GM19463 (cell line): ENCODE results near the gene PACS1.
"Not testable (repeated sequence)": the region's sequence is repeated elsewhere in the genome, so short reads cannot be mapped to it uniquely, and the experiment has no call there.

Experiments
- ATAC-seq: cut with Tn5 transposase; IDR thresholded peaks from one replicate; pipeline ENCODE4 v1.9.1; 2021; ENCODE audit warnings: mild to moderate bottlenecking, moderate library complexity; ENCODE audit not compliant: unreplicated experiment

PACS1 gene

DNA sequence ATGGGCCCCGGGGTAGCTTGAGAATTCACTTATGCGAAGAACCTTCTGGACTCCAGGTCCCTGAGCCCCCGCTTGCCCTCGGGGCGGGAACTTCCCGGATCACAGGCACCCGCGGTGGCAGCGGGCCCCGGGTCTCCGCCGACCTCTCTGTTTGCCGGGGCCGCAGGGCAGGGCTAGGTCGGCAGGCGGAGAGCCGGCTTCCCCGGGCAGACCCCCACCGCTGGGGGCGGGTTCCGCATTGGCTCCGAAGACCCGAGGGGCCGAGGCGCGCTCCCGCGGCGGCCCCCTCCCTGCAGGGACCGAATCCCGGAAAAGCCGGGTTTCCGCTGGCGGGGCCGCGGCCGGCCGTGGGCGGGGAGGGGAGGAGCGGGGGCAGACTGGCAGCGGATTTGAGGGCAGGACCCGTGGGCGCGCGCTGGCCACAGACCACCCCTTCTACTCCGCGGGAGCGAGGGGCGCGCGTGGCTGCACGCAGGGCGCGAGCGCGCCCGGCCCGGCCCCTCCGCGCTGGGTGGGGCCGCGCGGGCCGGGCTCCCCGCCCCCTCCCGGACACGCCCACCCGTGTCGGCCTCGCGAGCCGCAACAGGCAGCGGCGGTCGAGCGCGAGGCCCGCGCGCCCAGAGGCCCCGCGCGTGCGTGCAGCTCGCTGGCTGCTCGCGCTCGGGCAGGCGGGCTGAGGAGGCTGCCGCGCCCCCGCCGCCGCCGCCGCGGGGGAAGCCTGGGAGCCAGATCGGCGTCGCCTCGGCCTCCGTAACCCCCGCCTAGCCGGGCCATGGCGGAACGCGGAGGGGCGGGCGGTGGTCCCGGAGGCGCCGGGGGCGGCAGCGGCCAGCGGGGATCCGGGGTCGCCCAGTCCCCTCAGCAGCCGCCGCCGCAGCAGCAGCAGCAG, at the start of gene PACS1:
TSS of gene PACS1 (plus strand) at position 558 of the 889 bp plus-strand sequence. CDS start at position 773, 215 bp downstream.
- ATAC-seq, result peak; percentile 64

DNA sequence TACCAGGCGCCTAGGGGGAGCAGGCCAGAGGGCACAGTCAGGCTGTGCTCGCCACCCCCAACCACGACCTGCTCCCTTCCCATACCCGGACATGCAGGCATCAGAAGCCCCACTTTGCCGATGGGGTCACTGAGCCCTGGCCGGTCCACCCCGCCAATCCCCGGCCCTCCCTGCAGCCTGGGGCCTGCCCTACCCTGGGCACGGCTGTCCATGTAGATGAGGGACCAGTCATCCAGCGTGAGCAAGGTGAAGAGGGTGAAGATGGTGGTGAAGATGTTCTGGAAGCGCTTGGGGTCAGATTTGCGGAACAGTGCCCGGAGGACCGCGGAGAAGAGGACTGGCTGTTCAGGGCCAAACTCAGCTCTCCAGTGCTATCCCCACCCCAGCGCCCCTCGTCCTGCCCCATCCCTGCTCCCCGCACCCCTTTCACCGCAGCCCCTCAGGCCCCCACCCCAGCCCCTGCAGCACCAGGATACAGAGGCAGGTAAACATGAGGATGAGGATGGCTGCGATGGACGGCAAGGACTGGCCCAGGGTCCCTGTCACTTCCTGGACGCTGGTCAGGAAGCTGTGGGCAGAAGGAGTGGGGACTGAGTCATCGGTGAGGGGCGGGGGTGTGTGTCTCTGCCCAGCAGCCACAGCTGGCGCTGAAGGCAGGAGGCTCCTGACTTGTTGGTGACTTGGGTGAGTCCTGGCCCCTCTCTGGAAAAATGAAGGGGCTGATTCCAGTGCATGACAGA, 49.3 kb upstream of the PACS1 start:
- no peak for ATAC-seq

GRCh38 chr11:66022401-66023185, 47.5 kb upstream of the PACS1 start:
- ATAC-seq, result no peak

DNA sequence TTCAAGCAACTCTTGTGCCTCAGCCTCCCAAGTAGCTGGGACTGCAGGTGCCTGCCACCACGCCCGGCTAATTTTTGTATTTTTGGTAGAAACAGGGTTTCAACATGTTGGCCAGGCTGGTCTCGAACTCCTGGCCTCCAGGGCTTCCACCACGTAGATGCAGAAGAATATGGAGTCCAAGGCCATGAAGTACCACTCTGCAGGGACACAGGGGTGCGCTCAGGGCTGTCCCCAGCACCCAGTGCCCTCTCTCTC, 47.0 kb upstream of the PACS1 start:
- not testable (repeated sequence) for ATAC-seq

- ATAC-seq, result no peak
These were observed 44.0 kb upstream of the PACS1 start, which contains the start of gene CATSPER1 for GRCh38 chr11:66026017-66026529. Gene CATSPER1 (minus strand): TSS chr11:66026479. CDS start chr11:66026379, 100 bp downstream.

DNA sequence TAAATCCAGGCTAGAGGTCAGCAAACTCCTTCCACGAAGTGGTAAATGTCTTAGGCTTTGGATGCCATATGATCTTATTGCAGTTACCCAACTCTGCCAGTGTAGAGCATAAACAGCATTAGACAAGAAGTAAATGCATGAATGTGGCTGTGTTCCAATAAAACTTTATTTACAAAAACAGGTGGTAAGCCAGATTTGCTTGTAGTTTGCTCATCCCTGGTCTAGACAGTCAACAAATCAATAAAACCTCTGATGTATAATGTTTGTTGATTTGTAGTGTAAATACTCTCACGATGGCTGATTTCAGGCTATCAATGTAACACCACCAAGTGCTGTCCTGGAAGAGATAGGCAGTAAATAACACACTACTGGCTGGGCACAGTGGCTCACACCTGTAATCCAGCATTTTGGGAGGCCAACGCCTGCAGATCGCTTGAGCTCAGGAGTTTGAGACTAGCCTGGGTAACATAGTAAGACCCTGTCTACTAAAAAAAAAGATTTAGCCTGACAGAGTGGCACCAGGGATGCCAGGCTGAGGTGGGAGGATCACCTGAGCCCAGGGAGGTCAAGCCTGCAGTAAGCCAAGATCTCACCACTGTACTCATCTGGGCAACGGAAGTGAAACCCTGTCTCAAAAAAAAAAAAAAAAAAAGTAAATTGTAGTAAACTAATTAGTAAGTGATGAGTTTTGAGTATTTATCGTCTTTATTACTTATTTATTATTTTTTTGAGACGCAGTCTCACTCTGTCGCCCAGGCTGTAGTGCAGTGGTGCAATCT, 36.9 kb upstream of the PACS1 start:
- no peak for ATAC-seq

- no peak for ATAC-seq
These were observed 34.3 kb upstream of the PACS1 start for GRCh38 chr11:66035653-66036333.

DNA sequence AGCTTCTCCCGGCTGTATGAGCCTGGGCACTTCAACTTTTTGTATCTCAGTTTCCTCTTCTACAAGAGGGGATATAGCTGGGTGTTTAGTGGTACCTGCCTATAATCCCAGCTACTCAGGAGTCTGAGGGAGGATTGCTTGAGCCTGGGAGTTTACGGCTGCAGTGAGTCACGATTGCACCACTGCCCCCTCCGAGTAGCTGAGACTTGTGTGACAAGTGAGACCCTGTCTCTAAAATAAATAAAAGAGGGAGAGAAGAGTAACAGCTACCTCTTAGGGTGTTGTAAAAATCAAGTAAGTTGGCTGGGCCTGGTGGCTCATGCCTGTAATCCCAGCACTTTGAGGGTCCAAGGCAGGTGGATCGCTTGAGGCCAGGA, 33.8 kb upstream of the PACS1 start:
- no peak for ATAC-seq

DNA sequence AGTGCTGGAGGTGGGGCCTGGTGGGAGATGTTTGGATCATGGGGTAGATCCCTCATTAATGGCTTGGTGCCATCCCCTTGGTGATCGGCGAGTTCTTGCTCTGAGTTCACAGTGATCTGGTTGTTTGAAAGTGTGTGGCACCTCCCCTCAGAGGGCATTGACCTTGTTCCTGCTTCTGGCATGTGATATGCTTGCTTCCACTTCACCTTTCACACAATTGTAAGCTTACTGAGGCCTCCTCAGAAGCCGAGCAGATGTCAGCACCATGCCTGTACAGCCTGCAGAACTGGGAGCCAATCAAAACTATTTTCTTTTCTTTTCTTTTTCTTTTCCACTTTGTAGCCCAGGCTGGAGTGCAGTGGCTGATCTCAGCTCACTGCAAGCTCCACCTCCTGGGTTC, 32.7 kb upstream of the PACS1 start:
- ATAC-seq, result no peak

- ATAC-seq, result no peak
These were observed 30.3 kb upstream of the PACS1 start for GRCh38 chr11:66039765-66040164.

GRCh38 chr11:66042227-66042995, 27.7 kb upstream of the PACS1 start:
- ATAC-seq, result no peak

- no peak for ATAC-seq
These were observed 26.8 kb upstream of the PACS1 start for GRCh38 chr11:66042996-66043906.

- ATAC-seq, result peak; percentile 17
These were observed 25.3 kb upstream of the PACS1 start for GRCh38 chr11:66044757-66045156.

GRCh38 chr11:66045177-66045639, 24.9 kb upstream of the PACS1 start:
- peak; percentile 67 for ATAC-seq

- ATAC-seq, result no peak
These were observed 23.2 kb upstream of the PACS1 start for GRCh38 chr11:66046901-66047300.

DNA sequence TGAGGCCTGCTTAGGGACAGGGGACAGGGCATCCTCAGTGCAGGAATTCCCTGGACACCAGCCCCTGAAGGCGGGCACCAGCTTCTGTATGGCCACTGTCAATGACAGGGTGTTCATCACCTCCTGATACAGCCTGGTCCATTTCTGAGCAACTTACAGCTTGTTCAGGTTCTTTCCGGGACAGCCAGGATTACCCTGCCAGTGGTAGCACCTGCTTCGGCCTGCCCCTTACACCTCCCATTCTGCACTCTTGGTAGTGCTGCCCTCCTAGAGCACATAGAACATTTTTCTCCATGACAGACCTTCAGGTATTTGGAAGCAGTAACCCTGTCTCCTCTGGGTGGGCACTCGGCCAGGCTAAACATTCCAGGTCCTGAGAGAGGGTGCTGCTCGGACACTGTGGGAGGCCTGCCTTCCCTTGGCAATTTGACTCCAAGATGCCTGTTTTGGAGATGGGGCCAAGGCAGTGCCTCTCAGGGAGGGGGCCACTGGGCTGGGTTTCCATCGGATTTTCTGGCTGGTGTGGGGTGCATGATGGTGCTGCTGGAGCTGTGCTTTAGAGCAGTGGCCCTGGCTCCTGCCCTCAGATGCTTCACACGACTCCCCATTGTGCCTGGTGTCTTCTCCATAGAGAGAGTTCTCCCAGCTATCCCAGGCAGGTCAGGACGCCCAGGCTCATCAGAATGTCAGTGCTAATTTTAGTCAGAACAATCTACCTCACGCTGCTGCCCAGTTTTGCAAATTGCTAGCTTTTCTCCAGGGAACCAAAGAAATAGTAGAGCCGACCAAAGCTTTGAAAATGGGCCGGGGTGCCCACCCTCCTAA, 22.3 kb upstream of the PACS1 start:
- ATAC-seq, result no peak
